HEK293 (cell line): Measurements from ENCODE around the gene CETP.

Experiments
- BCL11A ChIP-seq: fragments of 450-650 bp; formaldehyde crosslinking; IDR thresholded peaks from 2 replicates; pipeline ENCODE4 v1.5.1; 2016; ENCODE audit warnings: low read depth, missing biosample characterization, missing genetic modification characterization
- EGR2 ChIP-seq: fragments of 450-650 bp; formaldehyde crosslinking; IDR thresholded peaks from 2 replicates; pipeline ENCODE4 v1.5.1; 2016; ENCODE audit warnings: low read depth, missing biosample characterization, missing genetic modification characterization
- KLF1 ChIP-seq: fragments of 450-650 bp; formaldehyde crosslinking; IDR thresholded peaks from 2 replicates; pipeline ENCODE4 v1.5.1; 2016; ENCODE audit warnings: missing biosample characterization, missing genetic modification characterization
- KLF7 ChIP-seq: fragments of 450-650 bp; formaldehyde crosslinking; IDR thresholded peaks from 2 replicates; pipeline ENCODE4 v1.5.1; 2016; ENCODE audit warnings: missing biosample characterization, missing genetic modification characterization, borderline replicate concordance
- OVOL3 ChIP-seq: fragments of 450-650 bp; formaldehyde crosslinking; IDR thresholded peaks from 2 replicates; pipeline ENCODE4 v1.5.1; 2016; ENCODE audit warnings: missing biosample characterization, missing genetic modification characterization
- YY2 ChIP-seq: fragments of 450-650 bp; formaldehyde crosslinking; IDR thresholded peaks from 2 replicates; pipeline ENCODE4 v1.5.1; 2016; ENCODE audit warnings: missing biosample characterization, missing genetic modification characterization
- ZFP69B ChIP-seq: fragments of 450-650 bp; formaldehyde crosslinking; IDR thresholded peaks from 2 replicates; pipeline ENCODE4 v1.5.1; 2016; ENCODE audit warnings: missing biosample characterization, missing genetic modification characterization
- ZNF175 ChIP-seq: fragments of 450-650 bp; formaldehyde crosslinking; IDR thresholded peaks from 2 replicates; pipeline ENCODE4 v1.5.1; 2016; ENCODE audit warnings: missing biosample characterization, missing genetic modification characterization
- ZNF24 ChIP-seq: fragments of 450-650 bp; formaldehyde crosslinking; IDR thresholded peaks from 2 replicates; pipeline ENCODE4 v1.5.1; 2016; ENCODE audit warnings: missing biosample characterization, missing genetic modification characterization
- ZNF324 ChIP-seq: fragments of 450-650 bp; formaldehyde crosslinking; IDR thresholded peaks from 2 replicates; pipeline ENCODE4 v1.5.1; 2016; ENCODE audit warnings: missing biosample characterization, missing genetic modification characterization
- ZNF404 ChIP-seq: fragments of 450-650 bp; formaldehyde crosslinking; IDR thresholded peaks from 2 replicates; pipeline ENCODE4 v1.5.1; 2017; ENCODE audit warnings: missing biosample characterization, missing genetic modification characterization
- ZNF426 ChIP-seq: fragments of 450-650 bp; formaldehyde crosslinking; IDR thresholded peaks from 2 replicates; pipeline ENCODE4 v1.5.1; 2017; ENCODE audit warnings: missing biosample characterization, missing genetic modification characterization, mild to moderate bottlenecking, inconsistent platforms, moderate library complexity
- ZNF521 ChIP-seq: fragments of 450-650 bp; formaldehyde crosslinking; IDR thresholded peaks from 2 replicates; pipeline ENCODE4 v1.5.1; 2017; ENCODE audit warnings: missing biosample characterization, mild to moderate bottlenecking, missing genetic modification characterization
- ZNF585B ChIP-seq: fragments of 450-650 bp; formaldehyde crosslinking; IDR thresholded peaks from 2 replicates; pipeline ENCODE4 v1.5.1; 2016; ENCODE audit warnings: missing biosample characterization, missing genetic modification characterization
- ZNF629 ChIP-seq: fragments of 450-650 bp; formaldehyde crosslinking; IDR thresholded peaks from 2 replicates; pipeline ENCODE4 v1.5.1; 2017; ENCODE audit warnings: missing biosample characterization, missing genetic modification characterization
- ZNF670 ChIP-seq: fragments of 450-650 bp; formaldehyde crosslinking; IDR thresholded peaks from 2 replicates; pipeline ENCODE4 v1.5.1; 2016; ENCODE audit warnings: missing biosample characterization, missing genetic modification characterization, low read depth
- ZNF768 ChIP-seq: fragments of 450-650 bp; formaldehyde crosslinking; IDR thresholded peaks from 2 replicates; pipeline ENCODE4 v1.5.1; 2018; ENCODE audit warnings: missing biosample characterization, mild to moderate bottlenecking, missing genetic modification characterization
- ZSCAN30 ChIP-seq: fragments of 450-650 bp; IDR thresholded peaks from 2 replicates; pipeline ENCODE4 v1.5.1; 2018; ENCODE audit warnings: missing biosample characterization, mild to moderate bottlenecking, missing genetic modification characterization, moderate library complexity
- TF ChIP-seq, protein P1 (sequence below): fragments of 450-650 bp; formaldehyde crosslinking; IDR thresholded peaks from 2 replicates; pipeline ENCODE4 v1.5.1; 2016; ENCODE audit warnings: missing biosample characterization, missing genetic modification characterization
- TF ChIP-seq, protein P2 (sequence below): fragments of 450-650 bp; formaldehyde crosslinking; IDR thresholded peaks from 2 replicates; pipeline ENCODE4 v1.5.1; 2016; ENCODE audit warnings: missing biosample characterization, missing genetic modification characterization, borderline replicate concordance
- TF ChIP-seq, protein P3 (sequence below): fragments of 450-650 bp; formaldehyde crosslinking; IDR thresholded peaks from 2 replicates; pipeline ENCODE4 v1.5.1; 2016; ENCODE audit warnings: missing biosample characterization, missing genetic modification characterization
- TF ChIP-seq, protein P4 (sequence below): fragments of 450-650 bp; formaldehyde crosslinking; conservative IDR thresholded peaks from 2 replicates; pipeline ENCODE4 v1.5.1; 2016; ENCODE audit warnings: low read depth, missing biosample characterization, missing genetic modification characterization
- TF ChIP-seq, protein P5 (sequence below): fragments of 450-650 bp; formaldehyde crosslinking; IDR thresholded peaks from 2 replicates; pipeline ENCODE4 v1.5.1; 2017; ENCODE audit warnings: missing biosample characterization, missing genetic modification characterization

The CETP gene

DNA sequence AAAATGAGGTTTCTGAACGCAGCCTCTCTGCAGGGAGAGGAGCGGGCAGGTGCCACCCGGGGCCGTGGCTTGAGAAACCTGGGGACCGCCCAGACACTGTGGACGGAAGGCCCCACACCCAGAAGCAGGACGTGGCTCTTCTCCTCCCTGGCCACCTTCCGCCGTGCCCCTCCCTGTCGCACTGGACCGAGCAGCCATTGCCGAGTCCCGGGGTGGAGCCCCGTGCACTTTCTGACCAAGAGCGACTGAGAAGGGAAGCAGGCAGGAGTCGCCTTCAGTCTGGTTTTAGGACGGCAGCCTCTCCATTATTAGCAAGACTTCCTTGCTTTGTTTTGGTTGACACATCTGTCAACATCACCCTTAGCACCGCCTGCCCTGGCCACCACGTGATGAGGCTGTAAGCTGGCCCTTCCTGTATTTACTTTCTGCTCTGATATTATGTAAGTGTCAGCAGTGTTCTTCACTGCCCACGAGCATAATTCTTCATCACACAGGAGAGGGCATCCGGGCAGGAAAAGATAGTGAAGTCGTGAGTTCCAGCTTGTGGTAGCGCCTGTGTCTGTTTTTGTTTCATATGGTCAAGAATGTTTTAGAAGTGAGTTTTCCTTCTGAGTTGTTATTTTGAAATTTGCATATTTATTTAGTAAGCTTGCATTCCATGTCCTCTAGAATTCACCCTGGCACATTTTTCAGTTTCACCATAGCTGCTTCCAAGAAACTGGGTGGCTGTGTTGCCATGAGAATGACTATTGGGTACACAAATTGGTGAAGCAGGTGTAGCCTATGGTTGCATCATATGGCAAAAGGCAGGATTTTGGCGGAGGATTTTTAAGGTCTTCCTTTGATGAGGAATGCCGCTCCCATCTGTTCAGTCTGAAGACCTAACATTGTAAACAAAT is 28.8 kb upstream of the CETP start (continued):
- TF ChIP-seq, protein P1, sequence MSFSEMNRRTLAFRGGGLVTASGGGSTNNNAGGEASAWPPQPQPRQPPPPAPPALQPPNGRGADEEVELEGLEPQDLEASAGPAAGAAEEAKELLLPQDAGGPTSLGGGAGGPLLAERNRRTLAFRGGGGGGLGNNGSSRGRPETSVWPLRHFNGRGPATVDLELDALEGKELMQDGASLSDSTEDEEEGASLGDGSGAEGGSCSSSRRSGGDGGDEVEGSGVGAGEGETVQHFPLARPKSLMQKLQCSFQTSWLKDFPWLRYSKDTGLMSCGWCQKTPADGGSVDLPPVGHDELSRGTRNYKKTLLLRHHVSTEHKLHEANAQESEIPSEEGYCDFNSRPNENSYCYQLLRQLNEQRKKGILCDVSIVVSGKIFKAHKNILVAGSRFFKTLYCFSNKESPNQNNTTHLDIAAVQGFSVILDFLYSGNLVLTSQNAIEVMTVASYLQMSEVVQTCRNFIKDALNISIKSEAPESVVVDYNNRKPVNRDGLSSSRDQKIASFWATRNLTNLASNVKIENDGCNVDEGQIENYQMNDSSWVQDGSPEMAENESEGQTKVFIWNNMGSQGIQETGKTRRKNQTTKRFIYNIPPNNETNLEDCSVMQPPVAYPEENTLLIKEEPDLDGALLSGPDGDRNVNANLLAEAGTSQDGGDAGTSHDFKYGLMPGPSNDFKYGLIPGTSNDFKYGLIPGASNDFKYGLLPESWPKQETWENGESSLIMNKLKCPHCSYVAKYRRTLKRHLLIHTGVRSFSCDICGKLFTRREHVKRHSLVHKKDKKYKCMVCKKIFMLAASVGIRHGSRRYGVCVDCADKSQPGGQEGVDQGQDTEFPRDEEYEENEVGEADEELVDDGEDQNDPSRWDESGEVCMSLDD: no peak
- TF ChIP-seq ZSCAN30 (tag by site-specific recombination) (no peak), ZNF585B (tag by site-specific recombination) (no peak), ZNF24 (tag by site-specific recombination) (no peak), YY2 (tag by site-specific recombination) (no peak), ZNF426 (tag by site-specific recombination) (no peak), ZNF404 (tag by site-specific recombination) (no peak), ZNF175 (tag by site-specific recombination) (no peak), ZNF768 (tag by site-specific recombination) (no peak), KLF1 (tag by site-specific recombination) (peak; percentile 30; the same call in 1 of the 2 replicates), ZNF324 (tag by site-specific recombination) (no peak), OVOL3 (no peak), ZNF629 (tag by site-specific recombination) (no peak), BCL11A (tag by site-specific recombination) (no peak), ZNF521 (tag by site-specific recombination) (no peak), ZFP69B (tag by site-specific recombination) (no peak), ZNF670 (tag by site-specific recombination) (no peak), KLF7 (tag by site-specific recombination) (0 out of 2 replicates have a peak, but pooled peaks have one; percentile 39), EGR2 (tag by site-specific recombination) (no peak)
- TF ChIP-seq, protein P2, sequence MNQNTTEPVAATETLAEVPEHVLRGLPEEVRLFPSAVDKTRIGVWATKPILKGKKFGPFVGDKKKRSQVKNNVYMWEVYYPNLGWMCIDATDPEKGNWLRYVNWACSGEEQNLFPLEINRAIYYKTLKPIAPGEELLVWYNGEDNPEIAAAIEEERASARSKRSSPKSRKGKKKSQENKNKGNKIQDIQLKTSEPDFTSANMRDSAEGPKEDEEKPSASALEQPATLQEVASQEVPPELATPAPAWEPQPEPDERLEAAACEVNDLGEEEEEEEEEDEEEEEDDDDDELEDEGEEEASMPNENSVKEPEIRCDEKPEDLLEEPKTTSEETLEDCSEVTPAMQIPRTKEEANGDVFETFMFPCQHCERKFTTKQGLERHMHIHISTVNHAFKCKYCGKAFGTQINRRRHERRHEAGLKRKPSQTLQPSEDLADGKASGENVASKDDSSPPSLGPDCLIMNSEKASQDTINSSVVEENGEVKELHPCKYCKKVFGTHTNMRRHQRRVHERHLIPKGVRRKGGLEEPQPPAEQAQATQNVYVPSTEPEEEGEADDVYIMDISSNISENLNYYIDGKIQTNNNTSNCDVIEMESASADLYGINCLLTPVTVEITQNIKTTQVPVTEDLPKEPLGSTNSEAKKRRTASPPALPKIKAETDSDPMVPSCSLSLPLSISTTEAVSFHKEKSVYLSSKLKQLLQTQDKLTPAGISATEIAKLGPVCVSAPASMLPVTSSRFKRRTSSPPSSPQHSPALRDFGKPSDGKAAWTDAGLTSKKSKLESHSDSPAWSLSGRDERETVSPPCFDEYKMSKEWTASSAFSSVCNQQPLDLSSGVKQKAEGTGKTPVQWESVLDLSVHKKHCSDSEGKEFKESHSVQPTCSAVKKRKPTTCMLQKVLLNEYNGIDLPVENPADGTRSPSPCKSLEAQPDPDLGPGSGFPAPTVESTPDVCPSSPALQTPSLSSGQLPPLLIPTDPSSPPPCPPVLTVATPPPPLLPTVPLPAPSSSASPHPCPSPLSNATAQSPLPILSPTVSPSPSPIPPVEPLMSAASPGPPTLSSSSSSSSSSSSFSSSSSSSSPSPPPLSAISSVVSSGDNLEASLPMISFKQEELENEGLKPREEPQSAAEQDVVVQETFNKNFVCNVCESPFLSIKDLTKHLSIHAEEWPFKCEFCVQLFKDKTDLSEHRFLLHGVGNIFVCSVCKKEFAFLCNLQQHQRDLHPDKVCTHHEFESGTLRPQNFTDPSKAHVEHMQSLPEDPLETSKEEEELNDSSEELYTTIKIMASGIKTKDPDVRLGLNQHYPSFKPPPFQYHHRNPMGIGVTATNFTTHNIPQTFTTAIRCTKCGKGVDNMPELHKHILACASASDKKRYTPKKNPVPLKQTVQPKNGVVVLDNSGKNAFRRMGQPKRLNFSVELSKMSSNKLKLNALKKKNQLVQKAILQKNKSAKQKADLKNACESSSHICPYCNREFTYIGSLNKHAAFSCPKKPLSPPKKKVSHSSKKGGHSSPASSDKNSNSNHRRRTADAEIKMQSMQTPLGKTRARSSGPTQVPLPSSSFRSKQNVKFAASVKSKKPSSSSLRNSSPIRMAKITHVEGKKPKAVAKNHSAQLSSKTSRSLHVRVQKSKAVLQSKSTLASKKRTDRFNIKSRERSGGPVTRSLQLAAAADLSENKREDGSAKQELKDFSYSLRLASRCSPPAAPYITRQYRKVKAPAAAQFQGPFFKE (tag by site-specific recombination): no peak
- TF ChIP-seq, protein P3, sequence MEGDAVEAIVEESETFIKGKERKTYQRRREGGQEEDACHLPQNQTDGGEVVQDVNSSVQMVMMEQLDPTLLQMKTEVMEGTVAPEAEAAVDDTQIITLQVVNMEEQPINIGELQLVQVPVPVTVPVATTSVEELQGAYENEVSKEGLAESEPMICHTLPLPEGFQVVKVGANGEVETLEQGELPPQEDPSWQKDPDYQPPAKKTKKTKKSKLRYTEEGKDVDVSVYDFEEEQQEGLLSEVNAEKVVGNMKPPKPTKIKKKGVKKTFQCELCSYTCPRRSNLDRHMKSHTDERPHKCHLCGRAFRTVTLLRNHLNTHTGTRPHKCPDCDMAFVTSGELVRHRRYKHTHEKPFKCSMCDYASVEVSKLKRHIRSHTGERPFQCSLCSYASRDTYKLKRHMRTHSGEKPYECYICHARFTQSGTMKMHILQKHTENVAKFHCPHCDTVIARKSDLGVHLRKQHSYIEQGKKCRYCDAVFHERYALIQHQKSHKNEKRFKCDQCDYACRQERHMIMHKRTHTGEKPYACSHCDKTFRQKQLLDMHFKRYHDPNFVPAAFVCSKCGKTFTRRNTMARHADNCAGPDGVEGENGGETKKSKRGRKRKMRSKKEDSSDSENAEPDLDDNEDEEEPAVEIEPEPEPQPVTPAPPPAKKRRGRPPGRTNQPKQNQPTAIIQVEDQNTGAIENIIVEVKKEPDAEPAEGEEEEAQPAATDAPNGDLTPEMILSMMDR (tag by site-specific recombination): no peak
- TF ChIP-seq, protein P4, sequence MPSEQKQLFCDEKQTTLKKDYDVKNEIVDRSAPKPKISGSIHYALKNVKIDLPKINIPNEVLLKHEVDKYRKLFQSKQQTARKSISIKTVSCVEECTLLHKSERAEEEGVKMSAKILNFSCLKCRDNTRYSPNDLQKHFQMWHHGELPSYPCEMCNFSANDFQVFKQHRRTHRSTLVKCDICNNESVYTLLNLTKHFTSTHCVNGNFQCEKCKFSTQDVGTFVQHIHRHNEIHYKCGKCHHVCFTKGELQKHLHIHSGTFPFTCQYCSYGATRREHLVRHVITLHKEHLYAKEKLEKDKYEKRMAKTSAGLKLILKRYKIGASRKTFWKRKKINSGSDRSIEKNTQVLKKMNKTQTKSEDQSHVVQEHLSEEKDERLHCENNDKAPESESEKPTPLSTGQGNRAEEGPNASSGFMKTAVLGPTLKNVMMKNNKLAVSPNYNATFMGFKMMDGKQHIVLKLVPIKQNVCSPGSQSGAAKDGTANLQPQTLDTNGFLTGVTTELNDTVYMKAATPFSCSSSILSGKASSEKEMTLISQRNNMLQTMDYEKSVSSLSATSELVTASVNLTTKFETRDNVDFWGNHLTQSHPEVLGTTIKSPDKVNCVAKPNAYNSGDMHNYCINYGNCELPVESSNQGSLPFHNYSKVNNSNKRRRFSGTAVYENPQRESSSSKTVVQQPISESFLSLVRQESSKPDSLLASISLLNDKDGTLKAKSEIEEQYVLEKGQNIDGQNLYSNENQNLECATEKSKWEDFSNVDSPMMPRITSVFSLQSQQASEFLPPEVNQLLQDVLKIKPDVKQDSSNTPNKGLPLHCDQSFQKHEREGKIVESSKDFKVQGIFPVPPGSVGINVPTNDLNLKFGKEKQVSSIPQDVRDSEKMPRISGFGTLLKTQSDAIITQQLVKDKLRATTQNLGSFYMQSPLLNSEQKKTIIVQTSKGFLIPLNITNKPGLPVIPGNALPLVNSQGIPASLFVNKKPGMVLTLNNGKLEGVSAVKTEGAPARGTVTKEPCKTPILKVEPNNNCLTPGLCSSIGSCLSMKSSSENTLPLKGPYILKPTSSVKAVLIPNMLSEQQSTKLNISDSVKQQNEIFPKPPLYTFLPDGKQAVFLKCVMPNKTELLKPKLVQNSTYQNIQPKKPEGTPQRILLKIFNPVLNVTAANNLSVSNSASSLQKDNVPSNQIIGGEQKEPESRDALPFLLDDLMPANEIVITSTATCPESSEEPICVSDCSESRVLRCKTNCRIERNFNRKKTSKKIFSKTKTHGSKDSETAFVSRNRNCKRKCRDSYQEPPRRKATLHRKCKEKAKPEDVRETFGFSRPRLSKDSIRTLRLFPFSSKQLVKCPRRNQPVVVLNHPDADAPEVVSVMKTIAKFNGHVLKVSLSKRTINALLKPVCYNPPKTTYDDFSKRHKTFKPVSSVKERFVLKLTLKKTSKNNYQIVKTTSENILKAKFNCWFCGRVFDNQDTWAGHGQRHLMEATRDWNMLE (tag by site-specific recombination): no peak
- TF ChIP-seq, protein P5, sequence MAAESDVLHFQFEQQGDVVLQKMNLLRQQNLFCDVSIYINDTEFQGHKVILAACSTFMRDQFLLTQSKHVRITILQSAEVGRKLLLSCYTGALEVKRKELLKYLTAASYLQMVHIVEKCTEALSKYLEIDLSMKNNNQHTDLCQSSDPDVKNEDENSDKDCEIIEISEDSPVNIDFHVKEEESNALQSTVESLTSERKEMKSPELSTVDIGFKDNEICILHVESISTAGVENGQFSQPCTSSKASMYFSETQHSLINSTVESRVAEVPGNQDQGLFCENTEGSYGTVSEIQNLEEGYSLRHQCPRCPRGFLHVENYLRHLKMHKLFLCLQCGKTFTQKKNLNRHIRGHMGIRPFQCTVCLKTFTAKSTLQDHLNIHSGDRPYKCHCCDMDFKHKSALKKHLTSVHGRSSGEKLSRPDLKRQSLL (tag by site-specific recombination): no peak
